ENCODE measurements around the gene TST.

GRCh38 chr22:36965696-36966095 is 53.6 kb downstream of the TST start:
- no peak for TF ChIP-seq EZH2phosphoT487 (IDR thresholded peaks at IDR 0.05; ENCODE audit: insufficient read depth, low read depth)
- no peak for TF ChIP-seq EZH2 (IDR thresholded peaks at IDR 0.05; ENCODE audit: insufficient read depth, poor library complexity, severe bottlenecking)
